Heart left ventricle (tissue), 16 donors: ENCODE data around the gene CFAP299. TPM values are rescaled to one million over a fixed set of nuclear protein-coding genes. Genes with fewer than 3 reads are reported as not detected.

ENCODE experiments used
- ATAC-seq, 4 donors: fragments of 200-7000 bp; cut with Tn5 transposase; one replicate each; pipeline ENCODE4 v1.9.1; 2020 to 2022; ENCODE audit warnings: moderate library complexity in 4 of 4, mild to moderate bottlenecking in 3 of 4, moderate number of reproducible peaks in 1 of 4
- DNase-seq, 5 donors: peaks; one replicate each; pipeline ENCODE4 v3.0.0-alpha.2; 2020
- H3K27ac ChIP-seq, 12 donors: fragments of 200-600 bp; sonication (generic) in 4 of 12; one replicate each; pipeline versions ENCODE4 v1.5.0 to v1.8.0; 2016 to 2022; ENCODE audit warnings: mild to moderate bottlenecking in 2 of 12
- H3K27me3 ChIP-seq, 9 donors: fragments of 200-600 bp; sonication (generic) in 2 of 9; one replicate each; pipeline versions ENCODE4 v1.5.1 to v1.8.0; 2016 to 2022; ENCODE audit warnings: mild to moderate bottlenecking in 3 of 9
- H3K36me3 ChIP-seq, 9 donors: fragments of 200-600 bp; sonication (generic) in 2 of 9; one replicate each; pipeline versions ENCODE4 v1.5.0 to v1.8.0; 2018 to 2022; ENCODE audit warnings: mild to moderate bottlenecking in 2 of 9
- H3K4me1 ChIP-seq, 12 donors: fragments of 200-600 bp; sonication (generic) in 4 of 12; one replicate each; pipeline versions ENCODE4 v1.5.0 to v1.8.0; 2016 to 2022; ENCODE audit warnings: mild to moderate bottlenecking in 3 of 12
- H3K4me3 ChIP-seq, 12 donors: fragments of 200-600 bp; sonication (generic) in 4 of 12; one replicate each; pipeline versions ENCODE4 v1.5.0 to v1.8.0; 2017 to 2022; ENCODE audit warnings: mild to moderate bottlenecking in 9 of 12, moderate library complexity in 4 of 12
- H3K9me3 ChIP-seq, 12 donors: fragments of 200-600 bp; sonication (generic) in 4 of 12; one replicate each; pipeline versions ENCODE4 v1.5.0 to v1.8.0; 2016 to 2022; ENCODE audit warnings: mild to moderate bottlenecking in 1 of 12
- CTCF ChIP-seq, 12 donors: fragments of 200-600 bp; sonication (generic) in 4 of 12; IDR thresholded peaks; one replicate each; pipeline versions ENCODE4 v1.5.0 to v1.8.0; 2018 to 2022; ENCODE audit warnings: antibody characterized with exemption in 12 of 12, mild to moderate bottlenecking in 5 of 12
- POLR2A ChIP-seq, 2 donors: fragments of 450-650 bp; IDR thresholded peaks; one replicate each; pipeline ENCODE4 v1.6.1; 2017; ENCODE audit warnings: antibody characterized with exemption in 2 of 2, mild to moderate bottlenecking in 2 of 2, moderate library complexity in 2 of 2
- WGBS, 4 donors: extraction: QIAGEN DNeasy Blood & Tissue Kit in 2 of 4; methylation state at CpG; one replicate each; pipeline versions ENCODE4 v1.1.5 to v1.1.7; 2013 to 2018; 5-methylcytosine and 5-hydroxymethylcytosine counted together
- intact Hi-C, 10 donors: fragments of 100-400 bp; cut with DNase I; formaldehyde crosslinking; loops; one replicate each; pipeline versions ENCODE4 v1.11.1 to v1.14.2; 2022
- polyA plus RNA-seq, 2 donors: library from polyadenylated mRNA; stranded (reverse); fragments of 200-250 nt; gene quantifications; one replicate each; pipeline ENCODE4 v1.2.3, GENCODE V29; 2013
- total RNA-seq, 9 donors: library from RNA; depleted of rRNA in 2 of 9; stranded (reverse); fragments of >200 nt in 2 of 9; fragmentation: NEBNext Ultra II Directional in 3 of 9; extraction: Animal tissue kit (Norgen Biotek cat#: 25700) in 3 of 9; gene quantifications; one replicate each; pipeline versions ENCODE4 v1.1.0 to v1.2.4, GENCODE V29; 2016 to 2023
- donor health status: ischemic (EF 13 %, LVEDD 7.1; RV severe dilation, severe dysfunction).
- donor health status: healthy with polysubstance abuse.
- donor health status: DM: no; HTN: yes; CAD: no.
- donor health status: DM: no; HTN: no; CAD: no.
- donor health status: ischemic (EF 25% LVEDD 6.9; RV normal size, moderate dysfunction).
- donor health status: ischemic (EF 25% LVEDD 5.7; RV mildly dilated, moderate dysfunction).
- donor health status: healthy.
- donor health status: DM: yes; HTN: yes; CAD: no.
- donor health status: ischemic (EF 35%, LVEDD 5.7; RV mildly dilated, moderate dysfunction).
- donor health status: nonischemic (EF 11% LVEDD 7.7; RV severe dilation, severe dysfunction).
- donor health status: DM: yes; HTN: yes; CAD: no.
- donor health status: PGD.
- donor health status: ischemic (EF 29% LVEDD 5.4; RV normal size, mild dysfunction).
- donor health status: nonischemic (EF 23%, LVEDD 6.1; RV moderate dilation, normal function).

The CFAP299 gene
- total and polyA plus RNA-seq, 11 donors, result 0.25 TPM; not detected in 10

GRCh38 chr4:80365928-80366327 lies 30.4 kb downstream of the CFAP299 start:
- H3K27me3 ChIP-seq, result peaks cover 0 to 15% (median 0%) of the 10 kb centered on the region in 9 donors
- intact Hi-C loops, result loop anchor here in 7 of 10 donors (2.0 to 10.0 kb wide), 10 partner anchors 619 to 989 kb away; no protein-coding TSS in a partner anchor
- ATAC-seq (peak in 1 of 4 donors; percentile 51), DNase-seq (peak in 2 of 5 donors; percentile 8 to 29)
- H3K27ac ChIP-seq, result no peak overlapping the region
- H3K4me1 ChIP-seq, result no peaks in the 10 kb centered on the region
- no peak overlapping the region for H3K4me3 ChIP-seq
- H3K9me3 ChIP-seq, result peaks cover 0 to 4% (median 0%) of the 10 kb centered on the region in 12 donors
- TF ChIP-seq POLR2A (IDR thresholded peaks at IDR 0.05), result no peak
- peak in 11 of 12 donors; percentile 12 to 55 (median 41) for TF ChIP-seq CTCF (IDR thresholded peaks at IDR 0.05)
- no peaks in the 10 kb centered on the region for H3K36me3 ChIP-seq
- WGBS, 4 donors, result 77 to 90% (median 81%) methylated on average over 1 of the region's 1 CpG

- DNase-seq, result no peak
- intact Hi-C loops, result loop anchor here in 7 of 10 donors (2.0 to 10.0 kb wide), 8 partner anchors 617 to 987 kb away; no protein-coding TSS in a partner anchor
- H3K27me3 ChIP-seq, result peaks cover 0 to 7% (median 0%) of the 10 kb centered on the region in 9 donors
These were observed 32.2 kb downstream of the CFAP299 start for GRCh38 chr4:80367737-80368136.

GRCh38 chr4:80370635-80371034 lies 35.1 kb downstream of the CFAP299 start:
- WGBS, 4 donors, result 89 to 97% (median 93%) methylated on average over 3 of the region's 3 CpGs
- no peak for ATAC-seq

More at GRCh38 chr4:80367737-80368136, 32.2 kb downstream of the CFAP299 start:
- Histone ChIP-seq H3K27ac (no peak overlapping the region), H3K4me3 (no peak overlapping the region), H3K36me3 (no peaks in the 10 kb centered on the region), H3K9me3 (peaks cover 0 to 10% (median 0%) of the 10 kb centered on the region in 12 donors), H3K4me1 (no peaks in the 10 kb centered on the region)
- no peak for ATAC-seq
- no peak for TF ChIP-seq CTCF (IDR thresholded peaks at IDR 0.05)
- TF ChIP-seq POLR2A (IDR thresholded peaks at IDR 0.05), result no peak
- 41 to 60% (median 54%) methylated on average over 2 of the region's 2 CpGs for WGBS, 4 donors

GRCh38 chr4:80371046-80371445 lies 35.5 kb downstream of the CFAP299 start:
- no peak overlapping the region for H3K4me3 ChIP-seq
- no peaks in the 10 kb centered on the region for H3K4me1 ChIP-seq
- H3K27me3 ChIP-seq, result no peaks in the 10 kb centered on the region
- DNase-seq, result no peak
- H3K36me3 ChIP-seq, result no peaks in the 10 kb centered on the region
- peaks cover 0 to 10% (median 0%) of the 10 kb centered on the region in 12 donors for H3K9me3 ChIP-seq
- intact Hi-C loops, result no loop called here
- 80 to 84% (median 82%) methylated on average over 2 of the region's 2 CpGs for WGBS, 4 donors
- TF ChIP-seq POLR2A (IDR thresholded peaks at IDR 0.05) (no peak), CTCF (IDR thresholded peaks at IDR 0.05) (no peak)
- no peak overlapping the region for H3K27ac ChIP-seq
- no peak for ATAC-seq

More at GRCh38 chr4:80370635-80371034, 35.1 kb downstream of the CFAP299 start:
- Histone ChIP-seq H3K4me1 (no peaks in the 10 kb centered on the region), H3K9me3 (peaks cover 0 to 10% (median 0%) of the 10 kb centered on the region in 12 donors), H3K4me3 (no peak overlapping the region), H3K36me3 (no peaks in the 10 kb centered on the region), H3K27ac (no peak overlapping the region), H3K27me3 (no peaks in the 10 kb centered on the region)
- no peak for TF ChIP-seq POLR2A (IDR thresholded peaks at IDR 0.05)
- no peak for TF ChIP-seq CTCF (IDR thresholded peaks at IDR 0.05)
- intact Hi-C loops, result no loop called here
- DNase-seq, result no peak
